Activated CD4-positive, alpha-beta T cell treated with anti-CD3 and anti-CD28 coated beads for 4 hours (primary cell): ENCODE data around the gene XYLT1.
A peak's percentile ranks its signal among the peaks of the same experiment; 100 is the strongest.
"Not testable (repeated sequence)": the region's sequence is repeated elsewhere in the genome, so short reads cannot be mapped to it uniquely, and the experiment has no call there.

Experiments used
- DNase-seq, 2 donors: peaks; one replicate each; pipeline ENCODE4 v3.0.0-alpha.2; 2020

The XYLT1 gene

GRCh38 chr16:17423221-17423620 lies 47.5 kb downstream of the XYLT1 start:
- no peak for DNase-seq

GRCh38 chr16:17420816-17421215 lies 49.9 kb downstream of the XYLT1 start:
- DNase-seq: no peak

GRCh38 chr16:17419266-17419665 lies 51.5 kb downstream of the XYLT1 start:
- DNase-seq: no peak

- DNase-seq: no peak
Observed at GRCh38 chr16:17417740-17418139, 53.0 kb downstream of the XYLT1 start.

- peak; percentile 34 to 38 for DNase-seq
Observed at GRCh38 chr16:17416461-17417311, 54.1 kb downstream of the XYLT1 start.

- DNase-seq: no peak
Observed at GRCh38 chr16:17414916-17415315, 55.8 kb downstream of the XYLT1 start.

- peak in 1 of 2 donors; percentile 14 for DNase-seq
Observed at GRCh38 chr16:17414421-17414820, 56.3 kb downstream of the XYLT1 start.

GRCh38 chr16:17413508-17413907 lies 57.3 kb downstream of the XYLT1 start:
- DNase-seq: no peak

- no peak for DNase-seq
Observed at GRCh38 chr16:17412791-17413190, 58.0 kb downstream of the XYLT1 start.

GRCh38 chr16:17412221-17412620 lies 58.5 kb downstream of the XYLT1 start:
- no peak for DNase-seq

GRCh38 chr16:17411263-17411662 lies 59.5 kb downstream of the XYLT1 start:
- DNase-seq: no peak

- DNase-seq: not testable (repeated sequence)
Observed at GRCh38 chr16:17410316-17410715, 60.4 kb downstream of the XYLT1 start.

GRCh38 chr16:17409894-17410293 lies 60.9 kb downstream of the XYLT1 start:
- no peak for DNase-seq

GRCh38 chr16:17408955-17409441 lies 61.8 kb downstream of the XYLT1 start:
- DNase-seq: no peak

GRCh38 chr16:17408296-17408695 lies 62.5 kb downstream of the XYLT1 start:
- no peak for DNase-seq

- no peak for DNase-seq
Observed at GRCh38 chr16:17407321-17407720, 63.4 kb downstream of the XYLT1 start.

GRCh38 chr16:17404941-17405689 lies 65.6 kb downstream of the XYLT1 start:
- no peak for DNase-seq

- DNase-seq: no peak
Observed at GRCh38 chr16:17403859-17404545, 66.8 kb downstream of the XYLT1 start.

GRCh38 chr16:17403156-17403809 lies 67.5 kb downstream of the XYLT1 start:
- no peak for DNase-seq

- DNase-seq: no peak
Observed at GRCh38 chr16:17397499-17397891, 73.3 kb downstream of the XYLT1 start.

- peak; percentile 11 to 21 for DNase-seq
Observed at GRCh38 chr16:17396762-17397498, 73.8 kb downstream of the XYLT1 start.

GRCh38 chr16:17395849-17396480 lies 74.8 kb downstream of the XYLT1 start:
- no peak for DNase-seq
